ENCODE data around the gene FIG4.
"Not testable (repeated sequence)": the region's sequence is repeated elsewhere in the genome, so short reads cannot be mapped to it uniquely, and the experiment has no call there.

GRCh38 chr6:109725250-109725649 is 34.2 kb downstream of the FIG4 start:
- not testable (repeated sequence) for TF ChIP-seq EZH2 (IDR thresholded peaks at IDR 0.05); POLR2AphosphoS5 (IDR thresholded peaks at IDR 0.05; ENCODE audit: borderline replicate concordance, low read depth, low read length)

Data from SK-N-MC (cell line).